Omental fat pad (tissue), 4 donors: ENCODE measurements around the gene PEX5L. TPM values are rescaled to one million over a fixed set of nuclear protein-coding genes. Genes with fewer than 3 reads are reported as not detected.

Experiments used
- ATAC-seq: fragments of 150-250 bp; one replicate; pipeline ENCODE4 v1.9.1; 2016; ENCODE audit warnings: mild to moderate bottlenecking, moderate library complexity; ENCODE audit not compliant: low FRiP score
- DNase-seq: peaks from one replicate; pipeline ENCODE4 v3.0.0-alpha.2; 2019; ENCODE audit warnings: low spot score
- CTCF ChIP-seq, 3 donors: fragments of 450-650 bp; IDR thresholded peaks; one replicate each; pipeline ENCODE4 v1.5.1; 2016 to 2017; ENCODE audit warnings: antibody characterized with exemption in 3 of 3, mild to moderate bottlenecking in 3 of 3, moderate library complexity in 2 of 3
- total RNA-seq, 4 donors: library from RNA; depleted of rRNA; stranded (reverse); fragments of >200 nt; gene quantifications; one replicate each; pipeline ENCODE4 v1.1.0, GENCODE V29; 2016

Gene PEX5L
- 1 to 10 TPM in 2 of 4 donors, under 1 TPM in 1, not detected in 1; 0.72 to 6.3 (median 1.1) TPM for total RNA-seq

GRCh38 chr3:180036671-180037455 is at the start of gene PEX5L:
TSS of gene PEX5L (minus strand) at chr3:180036937. CDS start at chr3:180036599, 338 bp downstream.
- DNase-seq (peak; percentile 22), ATAC-seq (peak; percentile 95)
- TF ChIP-seq CTCF (IDR thresholded peaks at IDR 0.05), result no peak

DNA sequence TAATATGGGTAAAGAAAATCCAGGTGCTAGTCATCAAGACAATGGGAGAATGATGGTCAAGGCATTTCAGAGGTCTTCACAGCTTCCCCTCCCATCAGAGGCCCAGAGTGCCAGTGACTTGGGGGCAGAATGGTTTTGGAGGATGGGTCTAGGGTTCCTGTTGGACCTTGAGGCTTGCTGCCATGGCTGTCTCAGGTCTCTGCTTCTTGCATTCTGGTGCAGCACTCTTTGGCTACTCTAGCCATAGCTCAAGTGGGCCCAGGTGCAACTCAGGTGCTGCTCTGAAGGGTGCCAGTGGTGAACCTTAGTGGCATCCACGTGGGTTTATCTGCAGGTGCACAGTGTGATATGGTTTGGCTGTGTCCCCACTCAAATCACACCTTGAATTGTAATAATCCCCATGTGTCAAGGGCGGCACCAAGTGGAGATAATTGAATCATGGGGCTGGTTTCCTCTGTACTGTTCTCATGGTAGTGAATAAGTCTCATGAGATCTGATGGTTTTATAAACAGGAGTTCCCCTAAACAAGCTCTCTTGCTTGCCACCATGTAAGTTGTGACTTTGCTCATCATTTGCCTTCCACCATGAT is 48.5 kb upstream of the PEX5L start:
- no peak for TF ChIP-seq CTCF (IDR thresholded peaks at IDR 0.05)
- DNase-seq, result no peak
- ATAC-seq, result no peak

DNA sequence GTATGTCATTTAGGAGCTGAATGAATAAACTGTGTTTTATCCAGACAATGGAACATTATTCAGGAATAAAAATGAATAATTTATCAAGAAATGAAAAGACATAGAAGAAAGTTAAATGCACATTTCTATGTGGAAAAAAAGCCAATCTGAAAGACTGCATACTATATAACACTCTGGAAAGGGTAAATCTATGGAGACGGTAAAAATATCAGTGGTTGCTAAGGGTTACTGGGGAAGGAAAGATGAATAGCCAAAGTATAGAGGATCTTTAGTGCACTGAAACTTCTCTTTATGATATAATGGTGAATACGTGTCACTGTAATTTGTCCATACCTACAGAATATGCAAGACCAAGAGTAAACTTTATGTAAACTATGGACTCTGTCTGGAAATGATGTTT is 46.0 kb upstream of the PEX5L start:
- ATAC-seq (no peak), DNase-seq (no peak)
- no peak for TF ChIP-seq CTCF (IDR thresholded peaks at IDR 0.05)

DNA sequence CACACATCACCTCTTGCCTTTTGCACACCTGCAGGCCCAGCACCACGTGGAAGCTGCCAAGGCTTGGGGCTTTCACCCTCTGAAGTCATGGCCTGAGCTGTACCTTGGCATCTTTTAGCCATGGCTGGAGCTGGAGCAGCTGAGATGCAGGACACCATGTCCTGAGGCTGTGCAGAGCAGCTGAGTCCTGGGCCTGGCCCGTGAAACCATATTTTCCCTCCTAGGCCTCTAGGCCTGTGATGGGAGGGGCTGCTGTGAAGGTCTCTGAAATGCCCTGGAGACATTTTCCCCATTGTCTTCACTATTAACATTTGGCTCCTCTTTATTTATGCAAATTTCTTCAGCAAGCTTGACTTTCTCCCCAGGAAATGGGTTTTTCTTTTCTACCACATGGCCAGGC is 41.9 kb upstream of the PEX5L start:
- no peak for TF ChIP-seq CTCF (IDR thresholded peaks at IDR 0.05)
- no peak for DNase-seq
- ATAC-seq, result no peak

DNA sequence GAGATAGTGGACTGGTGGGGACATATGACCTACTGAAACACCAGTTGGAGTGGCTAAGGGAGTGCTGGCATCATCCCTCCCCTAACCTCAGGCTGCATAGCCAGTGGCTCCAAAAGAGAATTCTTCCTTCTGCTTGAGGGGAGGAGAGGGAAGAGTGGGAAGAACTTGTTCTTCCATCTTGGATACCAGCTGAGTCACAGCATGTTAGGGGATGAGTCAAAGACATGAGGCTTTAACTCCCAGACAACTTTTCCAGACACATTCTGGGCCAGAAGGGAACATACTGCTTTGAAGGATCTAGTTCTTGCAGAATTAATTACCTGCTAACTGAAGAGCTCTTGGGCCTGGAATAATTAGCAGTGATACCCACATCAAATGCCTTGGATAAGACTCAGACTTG is 36.8 kb upstream of the PEX5L start:
- TF ChIP-seq CTCF (IDR thresholded peaks at IDR 0.05), result no peak
- ATAC-seq (no peak), DNase-seq (no peak)

GRCh38 chr3:180072786-180073185 is 36.0 kb upstream of the PEX5L start:
- TF ChIP-seq CTCF (IDR thresholded peaks at IDR 0.05), result no peak
- DNase-seq (no peak), ATAC-seq (no peak)

- ATAC-seq (no peak), DNase-seq (no peak)
- no peak for TF ChIP-seq CTCF (IDR thresholded peaks at IDR 0.05)
These were observed 34.2 kb upstream of the PEX5L start for GRCh38 chr3:180070925-180071324.
